Osteoblast (primary cell): ENCODE data around the gene NUDT9. TPM values are rescaled to one million over a fixed set of nuclear protein-coding genes. Genes with fewer than 3 reads are reported as not detected.

Experiments used
- DNase-seq: peaks from one replicate; pipeline ENCODE4 v3.0.0; 2011; ENCODE audit warnings: low spot score, mixed read lengths; ENCODE audit not compliant: insufficient read length; ENCODE audit errors: missing footprints
- H2AFZ ChIP-seq: 2 replicates; pipeline ENCODE4 v1.6.0; 2011; ENCODE audit warnings: mild to moderate bottlenecking, low read length
- H3K27ac ChIP-seq: 2 replicates; pipeline ENCODE4 v1.5.1; 2011; ENCODE audit warnings: mild to moderate bottlenecking, low read depth, low read length, moderate library complexity
- H3K27me3 ChIP-seq: 2 replicates; pipeline ENCODE4 v1.6.0; 2012; ENCODE audit warnings: mild to moderate bottlenecking, control low read depth, inconsistent platforms, low read length, moderate library complexity; ENCODE audit not compliant: insufficient read depth
- H3K36me3 ChIP-seq: 2 replicates; pipeline ENCODE4 v1.5.1; 2011; ENCODE audit warnings: mild to moderate bottlenecking, low read length, control low read depth, moderate library complexity; ENCODE audit not compliant: insufficient read depth
- H3K4me1 ChIP-seq: 2 replicates; pipeline ENCODE4 v1.5.1; 2011; ENCODE audit warnings: mild to moderate bottlenecking, low read length, control low read depth, moderate library complexity; ENCODE audit not compliant: insufficient read depth
- H3K4me2 ChIP-seq: 2 replicates; pipeline ENCODE4 v1.6.0; 2011; ENCODE audit warnings: mild to moderate bottlenecking, low read length; ENCODE audit not compliant: insufficient read depth
- H3K4me3 ChIP-seq: fragments of 200-600 bp; sonication (generic); 3 replicates; pipeline ENCODE4 v1.5.1; 2012; ENCODE audit warnings: mild to moderate bottlenecking, low read length, inconsistent platforms; ENCODE audit not compliant: insufficient read depth
- H3K79me2 ChIP-seq: 2 replicates; pipeline ENCODE4 v1.6.0; 2012; ENCODE audit warnings: mild to moderate bottlenecking, low read length, control low read depth, inconsistent platforms; ENCODE audit not compliant: insufficient read depth
- H3K9me3 ChIP-seq: 2 replicates; pipeline ENCODE4 v1.5.1; 2011; ENCODE audit warnings: low read depth, low read length, control low read depth
- H4K20me1 ChIP-seq: 2 replicates; pipeline ENCODE4 v1.6.0; 2012; ENCODE audit warnings: mild to moderate bottlenecking, low read length, control low read depth; ENCODE audit not compliant: insufficient read depth
- CTCF ChIP-seq: IDR thresholded peaks from 2 replicates; pipeline ENCODE4 v1.5.1; 2011; ENCODE audit warnings: mild to moderate bottlenecking, low read depth, low read length, moderate library complexity; ENCODE audit errors: extremely low read depth
- total RNA-seq: library from RNA; depleted of rRNA; stranded (reverse); fragments of >200 nt; gene quantifications from 2 replicates; pipeline ENCODE4 v1.2.3, GENCODE V29; 2012

NUDT9 gene
- total RNA-seq, 1 donor, result 10.1 TPM

- peak; percentile 15 for DNase-seq
- TF ChIP-seq CTCF, result peak; percentile 61
- Histone ChIP-seq H3K36me3 (no peaks in the 10 kb centered on the region), H4K20me1 (no peaks in the 10 kb centered on the region), H3K4me1 (no peaks in the 10 kb centered on the region), H3K79me2 (no peaks in the 10 kb centered on the region), H3K4me3 (no peak overlapping the region), H3K4me2 (no peak overlapping the region), H3K9me3 (no peaks in the 10 kb centered on the region), H2AFZ (no peak overlapping the region), H3K27ac (no peak overlapping the region), H3K27me3 (no peaks in the 10 kb centered on the region)
Measured at GRCh38 chr4:87465739-87466366, 43.5 kb downstream of the NUDT9 start.

GRCh38 chr4:87469390-87469789 is 47.0 kb downstream of the NUDT9 start:
- Histone ChIP-seq H3K4me1 (no peaks in the 10 kb centered on the region), H3K27me3 (no peaks in the 10 kb centered on the region), H2AFZ (no peak overlapping the region), H3K4me2 (no peak overlapping the region), H4K20me1 (no peaks in the 10 kb centered on the region), H3K27ac (no peak overlapping the region), H3K36me3 (no peaks in the 10 kb centered on the region), H3K4me3 (no peak overlapping the region), H3K9me3 (no peaks in the 10 kb centered on the region), H3K79me2 (no peaks in the 10 kb centered on the region)
- TF ChIP-seq CTCF, result no peak
- DNase-seq, result no peak

- Histone ChIP-seq H3K27me3 (no peaks in the 10 kb centered on the region), H3K9me3 (no peaks in the 10 kb centered on the region), H2AFZ (no peak overlapping the region), H3K79me2 (no peaks in the 10 kb centered on the region), H4K20me1 (no peaks in the 10 kb centered on the region), H3K4me3 (no peak overlapping the region), H3K36me3 (no peaks in the 10 kb centered on the region), H3K4me2 (no peak overlapping the region), H3K4me1 (no peaks in the 10 kb centered on the region), H3K27ac (no peak overlapping the region)
- DNase-seq, result no peak
- TF ChIP-seq CTCF, result no peak
Measured at GRCh38 chr4:87476934-87477333, 54.6 kb downstream of the NUDT9 start.

- no peak overlapping the region for H2AFZ ChIP-seq
- H3K79me2 ChIP-seq, result no peaks in the 10 kb centered on the region
- no peaks in the 10 kb centered on the region for H3K9me3 ChIP-seq
- H3K27ac ChIP-seq, result no peak overlapping the region
- TF ChIP-seq CTCF, result no peak
- no peak for DNase-seq
- H4K20me1 ChIP-seq, result no peaks in the 10 kb centered on the region
- H3K4me1 ChIP-seq, result no peaks in the 10 kb centered on the region
- H3K27me3 ChIP-seq, result no peaks in the 10 kb centered on the region
- H3K4me3 ChIP-seq, result no peak overlapping the region
- H3K4me2 ChIP-seq, result no peak overlapping the region
- no peaks in the 10 kb centered on the region for H3K36me3 ChIP-seq
Measured at GRCh38 chr4:87478732-87479250, 56.4 kb downstream of the NUDT9 start.
